Uterus (tissue), 2 donors: ENCODE results near the gene ITGA2.

ENCODE experiments used
- POLR2A ChIP-seq, 2 donors: fragments of 450-650 bp; IDR thresholded peaks; one replicate each; pipeline ENCODE4 v1.6.1; 2016; ENCODE audit warnings: antibody characterized with exemption in 2 of 2, mild to moderate bottlenecking in 1 of 2, moderate library complexity in 1 of 2
- TF ChIP-seq, protein P1 (sequence below), 4 experiments: fragments of 200-600 bp in 2 of 4; fragments of 450-650 bp in 2 of 4; sonication (generic) in 2 of 4; IDR thresholded peaks; one replicate each; pipeline ENCODE4 v1.5.1; 2016 to 2019; ENCODE audit warnings: antibody characterized with exemption in 4 of 4, mild to moderate bottlenecking in 2 of 4, moderate library complexity in 1 of 4

DNA sequence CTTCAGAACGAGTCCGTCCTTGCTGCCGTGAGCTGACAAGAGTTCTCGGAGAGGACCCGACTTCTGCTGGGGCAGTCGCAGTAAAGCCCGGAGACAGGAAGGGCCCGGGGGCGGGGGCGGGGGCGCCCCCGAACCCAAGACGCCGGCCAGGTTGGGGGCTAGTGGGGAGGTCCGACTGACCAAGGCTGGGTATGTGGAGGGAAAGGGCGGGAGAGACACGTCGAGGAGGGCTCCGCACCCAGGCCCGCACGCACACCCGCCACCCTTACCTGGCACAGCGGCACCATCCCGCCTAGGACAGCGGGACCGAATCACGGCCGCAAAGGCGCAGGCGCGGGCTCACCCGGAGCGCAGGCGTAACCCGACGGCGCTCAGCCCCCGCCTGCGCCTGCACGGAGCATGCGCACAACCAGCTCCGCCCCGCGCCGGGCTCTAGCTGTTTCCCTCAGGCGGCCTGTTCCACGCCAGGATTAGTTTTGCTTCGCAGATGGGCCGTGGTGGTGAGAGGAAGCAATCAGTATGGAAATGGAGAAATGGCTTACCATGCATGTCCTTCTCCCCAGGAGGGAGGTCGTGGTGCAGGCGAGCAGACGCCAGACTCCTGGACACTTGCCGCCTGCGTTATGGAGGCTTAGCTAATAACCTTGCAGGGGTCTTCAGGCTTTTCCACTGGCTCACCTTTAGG, 120.4 kb downstream of the ITGA2 start, which contains the start of gene MOCS2:
- TF ChIP-seq, protein P1, sequence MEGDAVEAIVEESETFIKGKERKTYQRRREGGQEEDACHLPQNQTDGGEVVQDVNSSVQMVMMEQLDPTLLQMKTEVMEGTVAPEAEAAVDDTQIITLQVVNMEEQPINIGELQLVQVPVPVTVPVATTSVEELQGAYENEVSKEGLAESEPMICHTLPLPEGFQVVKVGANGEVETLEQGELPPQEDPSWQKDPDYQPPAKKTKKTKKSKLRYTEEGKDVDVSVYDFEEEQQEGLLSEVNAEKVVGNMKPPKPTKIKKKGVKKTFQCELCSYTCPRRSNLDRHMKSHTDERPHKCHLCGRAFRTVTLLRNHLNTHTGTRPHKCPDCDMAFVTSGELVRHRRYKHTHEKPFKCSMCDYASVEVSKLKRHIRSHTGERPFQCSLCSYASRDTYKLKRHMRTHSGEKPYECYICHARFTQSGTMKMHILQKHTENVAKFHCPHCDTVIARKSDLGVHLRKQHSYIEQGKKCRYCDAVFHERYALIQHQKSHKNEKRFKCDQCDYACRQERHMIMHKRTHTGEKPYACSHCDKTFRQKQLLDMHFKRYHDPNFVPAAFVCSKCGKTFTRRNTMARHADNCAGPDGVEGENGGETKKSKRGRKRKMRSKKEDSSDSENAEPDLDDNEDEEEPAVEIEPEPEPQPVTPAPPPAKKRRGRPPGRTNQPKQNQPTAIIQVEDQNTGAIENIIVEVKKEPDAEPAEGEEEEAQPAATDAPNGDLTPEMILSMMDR (IDR thresholded peaks at IDR 0.05), result peak in 2 of 4 experiments; percentile 6 to 12
- TF ChIP-seq POLR2A (IDR thresholded peaks at IDR 0.05), result peak; percentile 74 to 86
